K562 (cell line): Measurements from ENCODE around the gene MITF. TPM values are rescaled to one million over a fixed set of nuclear protein-coding genes. Genes with fewer than 3 reads are reported as not detected.

ENCODE experiments used
- ATAC-seq: fragments of 200-7000 bp; cut with Tn5 transposase; 3 replicates; pipeline ENCODE4 v1.9.1; 2020; ENCODE audit warnings: moderate library complexity
- BruUV-seq: library from RNA; stranded (reverse); fragments of 400-500 nt; replicated peaks from 2 replicates; lab custom pipeline; 2021; lab: Mats Ljungman, UMichigan
- CTCF ChIA-PET: fragments of 300-600 bp; formaldehyde crosslinking; extraction: SDS; loops from one replicate; lab custom pipeline; 2021; ENCODE audit warnings: low intra/inter-chr PET ratio; lab: Yijun Ruan, JAX
- POLR2A ChIA-PET: fragments of 300-600, 350-650 bp; sonication (Branson Sonifier 250); formaldehyde crosslinking; extraction: SDS; loops from one replicate; lab custom pipeline; 2021; ENCODE audit warnings: antibody characterized with exemption, inconsistent platforms; lab: Yijun Ruan, JAX
- DNase-seq, 4 experiments: peaks; one replicate each; pipeline versions ENCODE4 v3.0.0 to v3.0.0-alpha.2; 2011 to 2018; ENCODE audit warnings: low spot score in 3 of 4, mixed read lengths in 3 of 4; ENCODE audit errors: extremely low read depth in 1 of 4
- FAIRE-seq: peaks from 2 replicates; lab custom pipeline; 2011; peaks lifted over from hg19 to GRCh38; lab: Jason Lieb, UNC
- H2AFZ ChIP-seq: 2 replicates; pipeline ENCODE4 v1.6.0; 2011; ENCODE audit warnings: low read depth, low read length, control low read depth, inconsistent platforms
- H3K27ac ChIP-seq: fragments of 200-600 bp; 3 replicates; pipeline ENCODE4 v1.8.0; 2011; ENCODE audit warnings: low read depth, mild to moderate bottlenecking, control low read depth, inconsistent platforms, low read length, moderate library complexity, mixed read lengths; ENCODE audit errors: extremely low read depth
- H3K27me3 ChIP-seq, 2 experiments: fragments of 300-600 bp in 1 of 2; 2 replicates in 1 of 2; 3 replicates in 1 of 2; pipeline versions ENCODE4 v1.6.0 to v1.8.0; 2011; ENCODE audit warnings: inconsistent platforms in 2 of 2, low read length in 2 of 2, mild to moderate bottlenecking in 1 of 2, mixed read lengths in 1 of 2, moderate library complexity in 1 of 2; ENCODE audit not compliant: control insufficient read depth in 2 of 2, insufficient read depth in 2 of 2
- H3K36me3 ChIP-seq: fragments of 300-600 bp; 3 replicates; pipeline ENCODE4 v1.8.0; 2011; ENCODE audit warnings: mild to moderate bottlenecking, low read length, inconsistent platforms; ENCODE audit not compliant: control insufficient read depth, insufficient read depth
- H3K4me1 ChIP-seq, 2 experiments: fragments of 200-600 bp in 1 of 2; replicated peaks in 1 of 2; 2 replicates in 1 of 2; 3 replicates in 1 of 2; pipeline versions ENCODE4 v1.5.1 to v1.8.0; 2011; ENCODE audit warnings: inconsistent platforms in 2 of 2, low read length in 2 of 2, mild to moderate bottlenecking in 1 of 2, mixed read lengths in 1 of 2, moderate library complexity in 1 of 2; ENCODE audit not compliant: control insufficient read depth in 2 of 2, insufficient read depth in 2 of 2
- H3K4me2 ChIP-seq: 2 replicates; pipeline ENCODE4 v1.6.1; 2011; ENCODE audit warnings: low read length, control low read depth, inconsistent platforms, mixed read lengths; ENCODE audit not compliant: insufficient read depth
- H3K4me3 ChIP-seq: fragments of 200-600 bp; sonication (generic), shearing (Covaris generic); 2 replicates; pipeline ENCODE4 v1.5.1; 2016; ENCODE audit warnings: control low read depth, inconsistent platforms
- H3K79me2 ChIP-seq: fragments of 200-600 bp; 3 replicates; pipeline ENCODE4 v1.8.0; 2011; ENCODE audit warnings: low read length, inconsistent platforms; ENCODE audit not compliant: control insufficient read depth, insufficient read depth
- H3K9ac ChIP-seq, 2 experiments: 2 replicates each; pipeline versions ENCODE4 v1.6.0 to v1.6.1; 2011; ENCODE audit warnings: low read depth in 2 of 2, low read length in 2 of 2, control low read depth in 1 of 2, inconsistent platforms in 1 of 2, mild to moderate bottlenecking in 1 of 2, mixed read lengths in 1 of 2; ENCODE audit not compliant: insufficient read depth in 1 of 2
- H3K9me1 ChIP-seq: one replicate; pipeline ENCODE4 v1.6.0; 2011; ENCODE audit warnings: inconsistent platforms, mild to moderate bottlenecking, low read length, moderate library complexity; ENCODE audit not compliant: control insufficient read depth, insufficient read depth
- H3K9me3 ChIP-seq: replicated peaks from 2 replicates; pipeline ENCODE4 v1.5.1; 2011; ENCODE audit warnings: low read depth, low read length, inconsistent platforms; ENCODE audit not compliant: control insufficient read depth, insufficient read depth
- H4K20me1 ChIP-seq: replicated peaks from 2 replicates; pipeline ENCODE4 v1.6.1; 2011; ENCODE audit warnings: low read length, inconsistent platforms, mixed read lengths; ENCODE audit not compliant: control insufficient read depth, insufficient read depth
- E2F8 ChIP-seq: fragments of 450-650 bp; IDR thresholded peaks from 2 replicates; pipeline ENCODE4 v1.7.1; 2018; ENCODE audit warnings: mild to moderate bottlenecking, low read depth; ENCODE audit not compliant: partially characterized antibody
- GTF2F1 ChIP-seq: IDR thresholded peaks from 2 replicates; pipeline ENCODE4 v1.6.1; 2011; ENCODE audit warnings: low read depth, low read length, improper control_type of control experiment
- HIVEP1 ChIP-seq: fragments of 250-450 bp; sonication (Bioruptor Pico); IDR thresholded peaks from 2 replicates; pipeline ENCODE4 v1.4.0; 2020; ENCODE audit warnings: mild to moderate bottlenecking
- LCOR ChIP-seq: sonication (generic); formaldehyde crosslinking; IDR thresholded peaks from 2 replicates; pipeline ENCODE4 v1.8.0; 2022; ENCODE audit warnings: mild to moderate bottlenecking, missing genetic modification reagents
- MXI1 ChIP-seq: IDR thresholded peaks from 2 replicates; pipeline ENCODE4 v1.6.1; 2011; ENCODE audit warnings: low read depth, mild to moderate bottlenecking, improper control_type of control experiment, low read length
- MYNN ChIP-seq, 2 experiments: sonication (generic); formaldehyde crosslinking in 1 of 2; IDR thresholded peaks; 2 replicates each; pipeline versions ENCODE4 v1.5.0 to v1.6.1; 2016 to 2020; ENCODE audit warnings: antibody characterized with exemption in 1 of 2, missing genetic modification reagents in 1 of 2
- NCOR1 ChIP-seq: fragments of 450-650 bp; IDR thresholded peaks from 2 replicates; pipeline ENCODE4 v1.6.1; 2016; ENCODE audit warnings: mild to moderate bottlenecking, moderate library complexity
- OTX1 ChIP-seq: fragments of 450-650 bp; formaldehyde crosslinking; IDR thresholded peaks from 2 replicates; pipeline ENCODE4 v1.4.0; 2022; ENCODE audit warnings: mild to moderate bottlenecking
- ZBTB49 ChIP-seq: sonication (generic); formaldehyde crosslinking; IDR thresholded peaks from 2 replicates; pipeline ENCODE4 v1.8.0; 2022; ENCODE audit warnings: missing genetic modification reagents, mild to moderate bottlenecking, borderline replicate concordance
- ZC3H4 ChIP-seq: sonication (generic); formaldehyde crosslinking; IDR thresholded peaks from 2 replicates; pipeline ENCODE4 v1.9.0; 2021; ENCODE audit warnings: missing genetic modification reagents, borderline replicate concordance
- ZFP91 ChIP-seq: sonication (generic); formaldehyde crosslinking; IDR thresholded peaks from 2 replicates; pipeline ENCODE4 v1.8.0; 2022; ENCODE audit warnings: mild to moderate bottlenecking, missing genetic modification reagents
- WGBS: fragments of 100-300 bp; shearing (Covaris generic); methylation state at CpG from one replicate; pipeline ENCODE4 v1.1.6; 2016; ENCODE audit warnings: low coverage, mixed read lengths; ENCODE audit not compliant: insufficient coverage; ENCODE audit errors: missing lambda C conversion rate; 5-methylcytosine and 5-hydroxymethylcytosine counted together
- in situ Hi-C: fragments of 300-500 bp; cut with MboI; formaldehyde crosslinking; loops from 4 replicates; pipeline ENCODE4 v1.15.0; 2018; ENCODE audit warnings: inconsistent platforms, mixed read lengths
- intact Hi-C: fragments of 100-400 bp; cut with micrococcal nuclease; formaldehyde crosslinking; loops from 2 replicates; pipeline ENCODE4 v1.14.2; 2022
- polyA plus RNA-seq, 8 experiments: library from polyadenylated mRNA; depleted of rRNA in 4 of 8; stranded (reverse) in 5 of 8; unstranded in 3 of 8; fragments of >200 nt; fragmentation: Nextera tagmentation in 2 of 8; fragmentation: Illumina TruSeq in 1 of 8; extraction: Ambion mirVana in 2 of 8; extraction: Trizol in 1 of 8; gene quantifications; 2 replicates each; pipeline versions ENCODE4 v1.2.1 to v1.2.3, GENCODE V29; 2011 to 2014; ENCODE audit warnings: inconsistent platforms in 1 of 8, missing spikeins in 1 of 8
- total RNA-seq, 7 experiments: library from RNA; depleted of rRNA in 6 of 7; stranded (reverse); fragments of >200 nt in 6 of 7; fragmentation: Illumina TruSeq in 2 of 7; extraction: Trizol in 2 of 7; gene quantifications; 2 replicates each; pipeline versions ENCODE4 v1.2.1 to v1.2.3, GENCODE V29; 2011 to 2021; ENCODE audit warnings: low replicate concordance in 1 of 7

The MITF gene
- total and polyA plus RNA-seq, 9 of the 15 experiments (the other 6 are each of a cell fraction or from before 2014, with no cell fraction given), result 5.6 to 14.9 (median 11.1) TPM

GRCh38 chr3:69856965-69857705 lies 117.9 kb downstream of the MITF start:
- no peak for ATAC-seq
- TF ChIP-seq ZFP91 (CRISPR knock-in tag), result no peak
- TF ChIP-seq E2F8, result no peak
- no peak for TF ChIP-seq GTF2F1
- TF ChIP-seq LCOR (CRISPR knock-in tag), result no peak
- no peak for TF ChIP-seq MXI1
- TF ChIP-seq OTX1, result no peak
- TF ChIP-seq ZC3H4, result no peak
- no peak for TF ChIP-seq MYNN (IDR thresholded peaks at IDR 0.05)
- no peak for TF ChIP-seq MYNN (CRISPR knock-in tag; IDR thresholded peaks at IDR 0.05)
- TF ChIP-seq ZBTB49 (CRISPR knock-in tag), result no peak
- TF ChIP-seq HIVEP1 (CRISPR knock-in tag), result no peak
- TF ChIP-seq NCOR1, result no peak
- TF ChIP-seq, all 486 proteins: peak for 0
- Histone ChIP-seq H3K27ac (no peak overlapping the region), H3K9me3 (no peaks in the 10 kb centered on the region), H3K4me1 (peaks cover 0 to 3% of the 10 kb centered on the region in 2 experiments; a peak in 3 of 5 replicates), H3K4me2 (no peak overlapping the region), H3K9ac (no peak overlapping the region), H3K27me3 (no peaks in the 10 kb centered on the region), H2AFZ (no peak overlapping the region), H3K9me1 (no peaks in the 10 kb centered on the region), H4K20me1 (0 out of 2 replicates have a peak, but pooled peaks cover 4% of the 10 kb centered on the region), H3K4me3 (no peak overlapping the region), H3K79me2 (peaks cover 6% of the 10 kb centered on the region; the same call in 1 of the 3 replicates), H3K36me3 (no peaks in the 10 kb centered on the region)
- in situ Hi-C loops (no loop called here), intact Hi-C loops (loop anchor here (5.0 kb wide), 2 partner anchors 65 to 90 kb away; no protein-coding TSS in a partner anchor)
- CTCF ChIA-PET, result no interaction called here
- POLR2A ChIA-PET, result no interaction called here
- no TSS peak for BruUV-seq
- FAIRE-seq, result no peak
- no peak for DNase-seq
- WGBS, result 41% methylated on average over 3 of the region's 3 CpGs
